Measurements from ENCODE around the gene MTREX.

The MTREX gene

GRCh38 chr5:55372130-55372925, 64.5 kb downstream of the MTREX start:
- Histone ChIP-seq H3K4me1 (ENCODE audit: low read length) (peaks cover 24% of the 10 kb centered on the region), H3K9me3 (ENCODE audit: insufficient read depth, low read length) (no peaks in the 10 kb centered on the region), H3K27ac (ENCODE audit: low read length) (no peak overlapping the region), H3K4me2 (ENCODE audit: low read length) (no peak overlapping the region), H3K79me2 (ENCODE audit: low read length) (no peaks in the 10 kb centered on the region), H2AFZ (ENCODE audit: low read depth, low read length) (no peak overlapping the region), H3K36me3 (replicated peaks; ENCODE audit: low read depth, low read length) (peaks cover 17% of the 10 kb centered on the region), H3K4me3 (ENCODE audit: low read length) (no peak overlapping the region), H3K27me3 (ENCODE audit: low read depth, low read length) (no peaks in the 10 kb centered on the region), H3K9ac (ENCODE audit: low read length) (no peak overlapping the region), H4K20me1 (ENCODE audit: insufficient read depth, low read length) (peaks cover 5% of the 10 kb centered on the region)
- TF ChIP-seq EZH2phosphoT487 (IDR thresholded peaks at IDR 0.05; ENCODE audit: low read depth) = no peak
- no peak for TF ChIP-seq CTCF (IDR thresholded peaks at IDR 0.05; ENCODE audit: low read depth, low read length)

GRCh38 chr5:55377810-55378209, 70.0 kb downstream of the MTREX start:
- TF ChIP-seq CTCF (IDR thresholded peaks at IDR 0.05; ENCODE audit: low read depth, low read length) = no peak
- no peak for TF ChIP-seq EZH2phosphoT487 (IDR thresholded peaks at IDR 0.05; ENCODE audit: low read depth)
- Histone ChIP-seq H2AFZ (ENCODE audit: low read depth, low read length) (no peak overlapping the region), H3K9ac (ENCODE audit: low read length) (no peak overlapping the region), H3K79me2 (ENCODE audit: low read length) (no peaks in the 10 kb centered on the region), H3K27ac (ENCODE audit: low read length) (no peak overlapping the region), H3K9me3 (ENCODE audit: insufficient read depth, low read length) (no peaks in the 10 kb centered on the region), H3K36me3 (replicated peaks; ENCODE audit: low read depth, low read length) (peaks cover 11% of the 10 kb centered on the region), H4K20me1 (ENCODE audit: insufficient read depth, low read length) (no peaks in the 10 kb centered on the region), H3K4me2 (ENCODE audit: low read length) (no peak overlapping the region), H3K4me1 (ENCODE audit: low read length) (no peaks in the 10 kb centered on the region), H3K27me3 (ENCODE audit: low read depth, low read length) (no peaks in the 10 kb centered on the region), H3K4me3 (ENCODE audit: low read length) (no peak overlapping the region)

GRCh38 chr5:55383254-55383653, 75.5 kb downstream of the MTREX start:
- H3K9me3 ChIP-seq (ENCODE audit: insufficient read depth, low read length) = no peaks in the 10 kb centered on the region
- TF ChIP-seq EZH2phosphoT487 (IDR thresholded peaks at IDR 0.05; ENCODE audit: low read depth) = no peak
- no peak for TF ChIP-seq CTCF (IDR thresholded peaks at IDR 0.05; ENCODE audit: low read depth, low read length)
- H3K27ac ChIP-seq (ENCODE audit: low read length) = no peak overlapping the region
- no peak overlapping the region for H2AFZ ChIP-seq (ENCODE audit: low read depth, low read length)
- H3K9ac ChIP-seq (ENCODE audit: low read length) = no peak overlapping the region
- H3K4me2 ChIP-seq (ENCODE audit: low read length) = no peak overlapping the region
- no peaks in the 10 kb centered on the region for H3K79me2 ChIP-seq (ENCODE audit: low read length)
- H3K4me3 ChIP-seq (ENCODE audit: low read length) = no peak overlapping the region
- peaks cover 20% of the 10 kb centered on the region for H3K36me3 ChIP-seq (replicated peaks; ENCODE audit: low read depth, low read length)
- no peaks in the 10 kb centered on the region for H3K4me1 ChIP-seq (ENCODE audit: low read length)
- H3K27me3 ChIP-seq (ENCODE audit: low read depth, low read length) = no peaks in the 10 kb centered on the region
- H4K20me1 ChIP-seq (ENCODE audit: insufficient read depth, low read length) = no peaks in the 10 kb centered on the region

- H3K36me3 ChIP-seq (replicated peaks; ENCODE audit: low read depth, low read length) = peaks cover 26% of the 10 kb centered on the region
- H4K20me1 ChIP-seq (ENCODE audit: insufficient read depth, low read length) = no peaks in the 10 kb centered on the region
- H3K79me2 ChIP-seq (ENCODE audit: low read length) = no peaks in the 10 kb centered on the region
- H3K9me3 ChIP-seq (ENCODE audit: insufficient read depth, low read length) = no peaks in the 10 kb centered on the region
- H3K27me3 ChIP-seq (ENCODE audit: low read depth, low read length) = no peaks in the 10 kb centered on the region
- H3K4me1 ChIP-seq (ENCODE audit: low read length) = no peaks in the 10 kb centered on the region
- no peak overlapping the region for H2AFZ ChIP-seq (ENCODE audit: low read depth, low read length)
- no peak overlapping the region for H3K9ac ChIP-seq (ENCODE audit: low read length)
- TF ChIP-seq CTCF (IDR thresholded peaks at IDR 0.05; ENCODE audit: low read depth, low read length) (no peak), EZH2phosphoT487 (IDR thresholded peaks at IDR 0.05; ENCODE audit: low read depth) (no peak)
- H3K27ac ChIP-seq (ENCODE audit: low read length) = no peak overlapping the region
- H3K4me2 ChIP-seq (ENCODE audit: low read length) = no peak overlapping the region
- no peak overlapping the region for H3K4me3 ChIP-seq (ENCODE audit: low read length)
Observed at GRCh38 chr5:55384072-55384471, 76.3 kb downstream of the MTREX start.

All from OCI-LY3 (cell line).